Tongue (tissue), 2 donors: ENCODE measurements around the gene HS3ST4. TPM values are rescaled to one million over a fixed set of nuclear protein-coding genes. Genes with fewer than 3 reads are reported as not detected.

Experiments
- DNase-seq: peaks from one replicate; pipeline ENCODE4 v3.0.0-alpha.2; 2015
- total RNA-seq: library from RNA; depleted of rRNA; stranded (reverse); fragments of >200 nt; gene quantifications from one replicate; pipeline ENCODE4 v1.2.3, GENCODE V29; 2014

The HS3ST4 gene
- total RNA-seq, result 0.21 TPM

GRCh38 chr16:25691519-25692091 is at the start of gene HS3ST4:
HS3ST4 (plus strand) TSS chr16:25691959.
- DNase-seq, result peak; percentile 29

GRCh38 chr16:25643633-25644032 is 48.1 kb upstream of the HS3ST4 start:
- DNase-seq, result no peak

- DNase-seq, result no peak
Observed at GRCh38 chr16:25656639-25657038, 35.1 kb upstream of the HS3ST4 start.

- DNase-seq, result no peak
Observed at GRCh38 chr16:25676820-25677219, 14.9 kb upstream of the HS3ST4 start.

GRCh38 chr16:25679511-25679910 is 12.2 kb upstream of the HS3ST4 start:
- DNase-seq, result no peak

- DNase-seq, result no peak
Observed at GRCh38 chr16:25689137-25689836, 2.5 kb upstream of the HS3ST4 start.

GRCh38 chr16:25690552-25691143 is 1.1 kb upstream of the HS3ST4 start:
- no peak for DNase-seq

- DNase-seq, result no peak
Observed at GRCh38 chr16:25692351-25692741, 587 bp downstream of the HS3ST4 start.

GRCh38 chr16:25692742-25693508 is 1.2 kb downstream of the HS3ST4 start:
- DNase-seq, result no peak

- DNase-seq, result no peak
Observed at GRCh38 chr16:25693631-25694030, 1.9 kb downstream of the HS3ST4 start.

GRCh38 chr16:25699069-25699468 is 7.3 kb downstream of the HS3ST4 start:
- DNase-seq, result no peak

GRCh38 chr16:25700547-25700946 is 8.8 kb downstream of the HS3ST4 start:
- no peak for DNase-seq

GRCh38 chr16:25707553-25707952 is 15.8 kb downstream of the HS3ST4 start:
- no peak for DNase-seq

GRCh38 chr16:25707982-25708583 is 16.3 kb downstream of the HS3ST4 start:
- no peak for DNase-seq

GRCh38 chr16:25709213-25709612 is 17.5 kb downstream of the HS3ST4 start:
- DNase-seq, result no peak

- DNase-seq, result no peak
Observed at GRCh38 chr16:25713785-25714570, 22.2 kb downstream of the HS3ST4 start.

GRCh38 chr16:25716186-25716585 is 24.4 kb downstream of the HS3ST4 start:
- DNase-seq, result no peak

- DNase-seq, result no peak
Observed at GRCh38 chr16:25721439-25721838, 29.7 kb downstream of the HS3ST4 start.

- DNase-seq, result no peak
Observed at GRCh38 chr16:25726430-25727098, 34.8 kb downstream of the HS3ST4 start.

- no peak for DNase-seq
Observed at GRCh38 chr16:25729188-25729915, 37.6 kb downstream of the HS3ST4 start.

- no peak for DNase-seq
Observed at GRCh38 chr16:25730396-25730795, 38.6 kb downstream of the HS3ST4 start.
